ENCODE measurements around the gene HAPLN1.

HAPLN1 gene

DNA sequence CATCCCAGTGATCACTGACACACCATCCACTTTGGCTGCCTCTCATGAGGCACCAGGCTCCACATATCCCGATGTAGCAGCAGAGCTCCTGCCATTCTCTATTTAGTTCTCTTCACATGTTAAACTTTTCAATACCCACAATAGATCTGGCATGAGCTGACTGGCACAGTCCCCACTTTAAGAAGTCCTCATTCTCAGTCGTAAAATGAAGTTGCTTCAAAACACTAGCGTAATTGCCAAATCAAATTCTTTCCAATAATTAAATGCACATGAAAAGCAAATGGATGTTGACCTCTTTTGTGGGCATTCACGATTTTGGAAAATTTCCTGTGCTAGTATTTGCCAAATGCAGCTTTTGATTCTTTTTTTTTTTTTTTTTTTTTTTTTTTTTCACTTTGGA is 32.4 kb downstream of the HAPLN1 start:
- H3K36me3 ChIP-seq (replicated peaks; ENCODE audit: insufficient read depth, low read length), result no peaks in the 10 kb centered on the region
- DNase-seq, result no peak
- no peak overlapping the region for H3K4me3 ChIP-seq (ENCODE audit: low read length)
- H3K79me2 ChIP-seq (ENCODE audit: low read length), result no peaks in the 10 kb centered on the region
- H3K27me3 ChIP-seq (replicated peaks; ENCODE audit: insufficient read depth, low read length), result no peaks in the 10 kb centered on the region
- no peak overlapping the region for H3K27ac ChIP-seq (ENCODE audit: low read length)
- no peaks in the 10 kb centered on the region for H3K4me1 ChIP-seq (ENCODE audit: low read length)
- no peak overlapping the region for H3K9ac ChIP-seq (ENCODE audit: low read length)
- no peaks in the 10 kb centered on the region for H3K9me3 ChIP-seq (replicated peaks; ENCODE audit: insufficient read depth, low read length)
- no peak overlapping the region for H3K4me2 ChIP-seq (ENCODE audit: low read depth, low read length)
- no peaks in the 10 kb centered on the region for H4K20me1 ChIP-seq (ENCODE audit: insufficient read depth, low read length)
- no peaks in the 10 kb centered on the region for H3K9me2 ChIP-seq (replicated peaks; ENCODE audit: insufficient read depth, low read length)
- TF ChIP-seq EZH2 (optimal IDR thresholded peaks at IDR 0.05; ENCODE audit: low read depth, low read length), result no peak
- TF ChIP-seq, protein P1, sequence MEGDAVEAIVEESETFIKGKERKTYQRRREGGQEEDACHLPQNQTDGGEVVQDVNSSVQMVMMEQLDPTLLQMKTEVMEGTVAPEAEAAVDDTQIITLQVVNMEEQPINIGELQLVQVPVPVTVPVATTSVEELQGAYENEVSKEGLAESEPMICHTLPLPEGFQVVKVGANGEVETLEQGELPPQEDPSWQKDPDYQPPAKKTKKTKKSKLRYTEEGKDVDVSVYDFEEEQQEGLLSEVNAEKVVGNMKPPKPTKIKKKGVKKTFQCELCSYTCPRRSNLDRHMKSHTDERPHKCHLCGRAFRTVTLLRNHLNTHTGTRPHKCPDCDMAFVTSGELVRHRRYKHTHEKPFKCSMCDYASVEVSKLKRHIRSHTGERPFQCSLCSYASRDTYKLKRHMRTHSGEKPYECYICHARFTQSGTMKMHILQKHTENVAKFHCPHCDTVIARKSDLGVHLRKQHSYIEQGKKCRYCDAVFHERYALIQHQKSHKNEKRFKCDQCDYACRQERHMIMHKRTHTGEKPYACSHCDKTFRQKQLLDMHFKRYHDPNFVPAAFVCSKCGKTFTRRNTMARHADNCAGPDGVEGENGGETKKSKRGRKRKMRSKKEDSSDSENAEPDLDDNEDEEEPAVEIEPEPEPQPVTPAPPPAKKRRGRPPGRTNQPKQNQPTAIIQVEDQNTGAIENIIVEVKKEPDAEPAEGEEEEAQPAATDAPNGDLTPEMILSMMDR (IDR thresholded peaks at IDR 0.05; ENCODE audit: low read length), result no peak
- no peak for TF ChIP-seq EZH2phosphoT487 (IDR thresholded peaks at IDR 0.05; ENCODE audit: low read length)
- H3F3A ChIP-seq (ENCODE audit: insufficient read depth, low read length), result no peaks in the 10 kb centered on the region
- H2AFZ ChIP-seq (ENCODE audit: low read length), result no peak overlapping the region

DNA sequence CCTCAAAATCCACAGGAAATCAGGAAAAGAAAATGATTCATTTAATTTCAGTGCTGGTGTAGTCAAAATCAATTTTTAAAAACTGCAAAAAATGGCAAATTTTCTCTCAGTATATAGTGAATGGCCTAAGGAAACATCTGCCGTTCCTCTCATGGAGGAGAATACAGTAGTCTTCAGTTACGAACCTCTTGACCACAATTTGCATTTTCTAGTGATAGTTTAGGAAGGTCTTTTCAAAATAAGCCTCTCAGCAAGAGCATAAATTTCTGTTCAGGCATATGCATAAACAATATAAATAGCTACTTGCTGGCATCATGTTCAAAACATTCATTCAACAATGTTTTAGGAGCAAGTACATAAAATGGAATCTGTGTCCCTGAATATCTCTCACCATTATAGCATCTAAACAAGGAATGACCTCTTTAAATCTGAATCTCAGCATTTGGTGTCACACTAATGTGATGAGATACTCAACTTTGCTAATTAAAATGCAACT is 33.5 kb downstream of the HAPLN1 start:
- Histone ChIP-seq H3F3A (ENCODE audit: insufficient read depth, low read length) (no peaks in the 10 kb centered on the region), H3K9me3 (replicated peaks; ENCODE audit: insufficient read depth, low read length) (no peaks in the 10 kb centered on the region), H3K9me2 (replicated peaks; ENCODE audit: insufficient read depth, low read length) (no peaks in the 10 kb centered on the region), H3K4me1 (ENCODE audit: low read length) (no peaks in the 10 kb centered on the region), H3K27ac (ENCODE audit: low read length) (no peak overlapping the region), H3K4me3 (ENCODE audit: low read length) (no peak overlapping the region), H4K20me1 (ENCODE audit: insufficient read depth, low read length) (no peaks in the 10 kb centered on the region), H3K79me2 (ENCODE audit: low read length) (no peaks in the 10 kb centered on the region), H2AFZ (ENCODE audit: low read length) (no peak overlapping the region), H3K36me3 (replicated peaks; ENCODE audit: insufficient read depth, low read length) (no peaks in the 10 kb centered on the region), H3K27me3 (replicated peaks; ENCODE audit: insufficient read depth, low read length) (no peaks in the 10 kb centered on the region), H3K9ac (ENCODE audit: low read length) (no peak overlapping the region), H3K4me2 (ENCODE audit: low read depth, low read length) (no peak overlapping the region)
- TF ChIP-seq EZH2 (optimal IDR thresholded peaks at IDR 0.05; ENCODE audit: low read depth, low read length) (no peak), EZH2phosphoT487 (IDR thresholded peaks at IDR 0.05; ENCODE audit: low read length) (no peak)
- TF ChIP-seq, protein P1 (IDR thresholded peaks at IDR 0.05; ENCODE audit: low read length), result no peak
- no peak for DNase-seq

DNA sequence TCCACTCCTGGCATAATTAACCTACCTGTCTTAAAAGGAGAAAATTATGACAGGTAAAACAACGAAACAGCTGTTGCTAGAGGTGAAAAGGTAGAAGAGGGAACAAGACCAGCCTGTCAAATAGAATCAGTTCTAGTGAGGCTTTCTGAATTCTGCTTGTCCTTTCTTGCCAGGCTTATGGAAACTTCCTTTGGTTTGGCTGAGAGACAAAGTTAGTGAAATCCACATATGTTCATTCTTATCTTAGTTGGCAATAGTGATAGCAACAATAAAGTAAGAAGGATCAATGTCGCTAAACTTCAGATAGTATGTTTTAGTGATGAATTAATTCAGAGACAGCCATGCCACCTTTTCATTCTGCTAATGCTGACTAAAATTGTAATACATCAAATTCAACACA is 34.4 kb downstream of the HAPLN1 start:
- Histone ChIP-seq H4K20me1 (ENCODE audit: insufficient read depth, low read length) (no peaks in the 10 kb centered on the region), H3K9me2 (replicated peaks; ENCODE audit: insufficient read depth, low read length) (no peaks in the 10 kb centered on the region), H3K36me3 (replicated peaks; ENCODE audit: insufficient read depth, low read length) (no peaks in the 10 kb centered on the region), H3K27me3 (replicated peaks; ENCODE audit: insufficient read depth, low read length) (no peaks in the 10 kb centered on the region), H3K9me3 (replicated peaks; ENCODE audit: insufficient read depth, low read length) (no peaks in the 10 kb centered on the region), H3F3A (ENCODE audit: insufficient read depth, low read length) (no peaks in the 10 kb centered on the region), H3K4me2 (ENCODE audit: low read depth, low read length) (no peak overlapping the region), H2AFZ (ENCODE audit: low read length) (no peak overlapping the region), H3K4me3 (ENCODE audit: low read length) (no peak overlapping the region), H3K79me2 (ENCODE audit: low read length) (no peaks in the 10 kb centered on the region), H3K4me1 (ENCODE audit: low read length) (no peaks in the 10 kb centered on the region), H3K27ac (ENCODE audit: low read length) (no peak overlapping the region), H3K9ac (ENCODE audit: low read length) (no peak overlapping the region)
- DNase-seq, result no peak
- no peak for TF ChIP-seq EZH2phosphoT487 (IDR thresholded peaks at IDR 0.05; ENCODE audit: low read length)
- TF ChIP-seq, protein P1 (IDR thresholded peaks at IDR 0.05; ENCODE audit: low read length), result no peak
- TF ChIP-seq EZH2 (optimal IDR thresholded peaks at IDR 0.05; ENCODE audit: low read depth, low read length), result no peak
